GM19035 (cell line): Measurements from ENCODE around the gene TNIP2.
"Not testable (repeated sequence)": the region's sequence is repeated elsewhere in the genome, so short reads cannot be mapped to it uniquely, and the experiment has no call there.

Experiments
- ATAC-seq: cut with Tn5 transposase; IDR thresholded peaks from one replicate; pipeline ENCODE4 v1.9.1; 2021; ENCODE audit not compliant: unreplicated experiment

The TNIP2 gene

GRCh38 chr4:2744576-2745270 is 11.4 kb downstream of the TNIP2 start:
- no peak for ATAC-seq

GRCh38 chr4:2743518-2744445 is 12.4 kb downstream of the TNIP2 start:
- no peak for ATAC-seq

- ATAC-seq = no peak
These were observed 13.2 kb downstream of the TNIP2 start for GRCh38 chr4:2742823-2743517.

- ATAC-seq = no peak
These were observed 13.9 kb downstream of the TNIP2 start for GRCh38 chr4:2742081-2742822.

GRCh38 chr4:2741626-2742025 is 14.5 kb downstream of the TNIP2 start:
- ATAC-seq = no peak

GRCh38 chr4:2738296-2738695 is 17.8 kb downstream of the TNIP2 start:
- not testable (repeated sequence) for ATAC-seq

- ATAC-seq = no peak
These were observed 20.3 kb downstream of the TNIP2 start for GRCh38 chr4:2735869-2736268.

GRCh38 chr4:2734612-2735011 is 21.5 kb downstream of the TNIP2 start:
- no peak for ATAC-seq

- ATAC-seq = no peak
These were observed 22.1 kb downstream of the TNIP2 start for GRCh38 chr4:2733844-2734574.

GRCh38 chr4:2733001-2733843 is 22.9 kb downstream of the TNIP2 start:
- no peak for ATAC-seq

GRCh38 chr4:2732526-2732925 is 23.6 kb downstream of the TNIP2 start:
- ATAC-seq = no peak

GRCh38 chr4:2731907-2732317 is 24.2 kb downstream of the TNIP2 start:
- ATAC-seq = no peak

- ATAC-seq = no peak
These were observed 26.6 kb downstream of the TNIP2 start for GRCh38 chr4:2729533-2729875.

GRCh38 chr4:2728806-2729532 is 27.2 kb downstream of the TNIP2 start:
- no peak for ATAC-seq

- ATAC-seq = no peak
These were observed 27.9 kb downstream of the TNIP2 start for GRCh38 chr4:2728221-2728620.

GRCh38 chr4:2726881-2727280 is 29.3 kb downstream of the TNIP2 start:
- not testable (repeated sequence) for ATAC-seq

- ATAC-seq = no peak
These were observed 30.8 kb downstream of the TNIP2 start for GRCh38 chr4:2725380-2725779.

- ATAC-seq = no peak
These were observed 32.4 kb downstream of the TNIP2 start for GRCh38 chr4:2723751-2724150.

GRCh38 chr4:2722033-2722432 is 34.1 kb downstream of the TNIP2 start:
- no peak for ATAC-seq
